HG03175 (cell line): ENCODE results near the gene FLOT1.

Experiments used
- ATAC-seq: cut with Tn5 transposase; IDR thresholded peaks from one replicate; pipeline ENCODE4 v1.9.1; 2021; ENCODE audit warnings: mild to moderate bottlenecking, moderate library complexity; ENCODE audit not compliant: unreplicated experiment

The FLOT1 gene

GRCh38 chr6:30742316-30743098 is at the start of gene FLOT1:
Gene FLOT1 (minus strand): TSS chr6:30742687. CDS start chr6:30742189, 498 bp downstream.
- peak; percentile 74 for ATAC-seq

- ATAC-seq: no peak
Measured at GRCh38 chr6:30790724-30791383, 48.4 kb upstream of the FLOT1 start.

- ATAC-seq: no peak
Measured at GRCh38 chr6:30789606-30790005, 47.1 kb upstream of the FLOT1 start.

- ATAC-seq: no peak
Measured at GRCh38 chr6:30787954-30788353, 45.5 kb upstream of the FLOT1 start.

- ATAC-seq: no peak
Measured at GRCh38 chr6:30782425-30783014, 40.0 kb upstream of the FLOT1 start.

GRCh38 chr6:30781743-30782424 is 39.4 kb upstream of the FLOT1 start:
- no peak for ATAC-seq

GRCh38 chr6:30781395-30781742 is 38.9 kb upstream of the FLOT1 start:
- no peak for ATAC-seq

GRCh38 chr6:30780642-30780920 is 38.1 kb upstream of the FLOT1 start:
- ATAC-seq: no peak

GRCh38 chr6:30779850-30780641 is 37.6 kb upstream of the FLOT1 start:
- ATAC-seq: no peak

- no peak for ATAC-seq
Measured at GRCh38 chr6:30778001-30778635, 35.6 kb upstream of the FLOT1 start.

- ATAC-seq: no peak
Measured at GRCh38 chr6:30777155-30777485, 34.6 kb upstream of the FLOT1 start.

GRCh38 chr6:30776390-30777154 is 34.1 kb upstream of the FLOT1 start:
- no peak for ATAC-seq

- ATAC-seq: no peak
Measured at GRCh38 chr6:30775104-30775503, 32.6 kb upstream of the FLOT1 start.

GRCh38 chr6:30774701-30775100 is 32.2 kb upstream of the FLOT1 start:
- ATAC-seq: no peak

GRCh38 chr6:30770592-30770991 is 28.1 kb upstream of the FLOT1 start:
- no peak for ATAC-seq

GRCh38 chr6:30769853-30770524 is 27.5 kb upstream of the FLOT1 start:
- ATAC-seq: no peak

- no peak for ATAC-seq
Measured at GRCh38 chr6:30769088-30769852, 26.8 kb upstream of the FLOT1 start.

- no peak for ATAC-seq
Measured at GRCh38 chr6:30768634-30769087, 26.2 kb upstream of the FLOT1 start.

GRCh38 chr6:30767944-30768301 is 25.4 kb upstream of the FLOT1 start:
- no peak for ATAC-seq
